ENCODE results near the gene KCNJ9.

- TF ChIP-seq CTCF (IDR thresholded peaks at IDR 0.05; ENCODE audit: extremely low read depth in 1 of 2, insufficient read depth in 1 of 2, low read depth in 1 of 2, low read length in 2 of 2) (no peak), GATA2 (IDR thresholded peaks at IDR 0.05; ENCODE audit: insufficient read depth, insufficient read length, low read depth, low read length) (no peak), MYC (IDR thresholded peaks at IDR 0.05; ENCODE audit: low read depth, low read length) (no peak), POLR2A (IDR thresholded peaks at IDR 0.05; ENCODE audit: low read depth, low read length) (no peak), POLR2AphosphoS5 (IDR thresholded peaks at IDR 0.05; ENCODE audit: insufficient read depth, low read depth, low read length) (no peak), EZH2 (IDR thresholded peaks at IDR 0.05; ENCODE audit: borderline replicate concordance, low read depth, low read length, severe bottlenecking) (no peak), FOS (IDR thresholded peaks at IDR 0.05; ENCODE audit: borderline replicate concordance, insufficient read depth, low read length) (no peak)
Measured at GRCh38 chr1:160045653-160046052, 35.7 kb upstream of the KCNJ9 start.
